ENCODE measurements around the gene ZNF701. TPM values are rescaled to one million over a fixed set of nuclear protein-coding genes. Genes with fewer than 3 reads are reported as not detected.

The ZNF701 gene
- polyA plus RNA-seq, 3 donors = 4.8 to 8.2 (median 5.6) TPM

GRCh38 chr19:52532480-52532879 lies 37.6 kb upstream of the ZNF701 start:
- peaks cover 0 to 13% of the 10 kb centered on the region in 2 donors for H3K9me3 ChIP-seq (replicated peaks in 1 of 2; ENCODE audit: control insufficient read depth in 1 of 2, insufficient read depth in 1 of 2, low read length in 2 of 2)
- H3K9me3 Mint-ChIP-seq = peaks cover 7 to 43% (median 18%) of the 10 kb centered on the region in 7 donors
- intact Hi-C loops (cut with micrococcal nuclease) = loop anchor here (5.0 to 10.0 kb wide), 3 partner anchors 200 to 258 kb away; partner anchors contain the start of gene ZNF480 (in 1 of the 2)
- no peak overlapping the region for H3K27ac ChIP-seq (ENCODE audit: low read depth in 1 of 2, low read length in 2 of 2)
- H4K20me1 ChIP-seq (ENCODE audit: insufficient read depth, low read length) = no peaks in the 10 kb centered on the region
- H3K79me2 ChIP-seq (ENCODE audit: insufficient read depth, low read length) = peaks cover 66% of the 10 kb centered on the region
- no peak overlapping the region for H2AFZ ChIP-seq (ENCODE audit: insufficient read depth, low read depth, low read length, poor library complexity, severe bottlenecking)
- no peak for DNase-seq
- H3K27me3 Mint-ChIP-seq (ENCODE audit: low read depth in 3 of 3) = peaks cover 0 to 4% (median 4%) of the 10 kb centered on the region in 3 donors
- no peak overlapping the region for H3K27ac Mint-ChIP-seq
- WGBS (ENCODE audit: insufficient coverage) = no CpG with 5 or more reads among the region's 2 CpGs
- peaks cover 22 to 31% of the 10 kb centered on the region in 2 donors for H3K36me3 Mint-ChIP-seq
- H3K4me3 ChIP-seq (replicated peaks in 1 of 3; ENCODE audit: low read depth in 2 of 3, low read length in 3 of 3) = no peak overlapping the region
- no peak overlapping the region for H3K9ac ChIP-seq (ENCODE audit: insufficient read depth, low read length, poor library complexity, severe bottlenecking)
- H3K4me3 Mint-ChIP-seq = no peak overlapping the region
- H3K4me2 ChIP-seq (replicated peaks; ENCODE audit: extremely low read depth, low read length, poor library complexity, severe bottlenecking) = no peak overlapping the region
- H3K4me1 Mint-ChIP-seq = peaks cover 59% of the 10 kb centered on the region
- TF ChIP-seq, protein P1, sequence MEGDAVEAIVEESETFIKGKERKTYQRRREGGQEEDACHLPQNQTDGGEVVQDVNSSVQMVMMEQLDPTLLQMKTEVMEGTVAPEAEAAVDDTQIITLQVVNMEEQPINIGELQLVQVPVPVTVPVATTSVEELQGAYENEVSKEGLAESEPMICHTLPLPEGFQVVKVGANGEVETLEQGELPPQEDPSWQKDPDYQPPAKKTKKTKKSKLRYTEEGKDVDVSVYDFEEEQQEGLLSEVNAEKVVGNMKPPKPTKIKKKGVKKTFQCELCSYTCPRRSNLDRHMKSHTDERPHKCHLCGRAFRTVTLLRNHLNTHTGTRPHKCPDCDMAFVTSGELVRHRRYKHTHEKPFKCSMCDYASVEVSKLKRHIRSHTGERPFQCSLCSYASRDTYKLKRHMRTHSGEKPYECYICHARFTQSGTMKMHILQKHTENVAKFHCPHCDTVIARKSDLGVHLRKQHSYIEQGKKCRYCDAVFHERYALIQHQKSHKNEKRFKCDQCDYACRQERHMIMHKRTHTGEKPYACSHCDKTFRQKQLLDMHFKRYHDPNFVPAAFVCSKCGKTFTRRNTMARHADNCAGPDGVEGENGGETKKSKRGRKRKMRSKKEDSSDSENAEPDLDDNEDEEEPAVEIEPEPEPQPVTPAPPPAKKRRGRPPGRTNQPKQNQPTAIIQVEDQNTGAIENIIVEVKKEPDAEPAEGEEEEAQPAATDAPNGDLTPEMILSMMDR (IDR thresholded peaks at IDR 0.05) = no peak
- H3K36me3 ChIP-seq (replicated peaks in 1 of 2; ENCODE audit: control insufficient read depth in 1 of 2, insufficient read depth in 2 of 2, low read length in 2 of 2) = peaks cover 0 to 6% of the 10 kb centered on the region in 2 donors
- H3K27me3 ChIP-seq (ENCODE audit: control insufficient read depth in 2 of 2, insufficient read depth in 2 of 2, low read length in 2 of 2) = no peaks in the 10 kb centered on the region
- peaks cover 47 to 63% of the 10 kb centered on the region in 2 donors for H3K4me1 ChIP-seq (ENCODE audit: control insufficient read depth in 1 of 2, insufficient read depth in 2 of 2, low read length in 2 of 2)

- Histone ChIP-seq H4K20me1 (ENCODE audit: insufficient read depth, low read length) (no peaks in the 10 kb centered on the region), H3K27me3 (ENCODE audit: control insufficient read depth in 2 of 2, insufficient read depth in 2 of 2, low read length in 2 of 2) (no peaks in the 10 kb centered on the region), H3K4me2 (replicated peaks; ENCODE audit: extremely low read depth, low read length, poor library complexity, severe bottlenecking) (peak overlapping the region; percentile 87), H3K27ac (ENCODE audit: low read depth in 1 of 2, low read length in 2 of 2) (peak overlapping the region in 1 of 2 donors; percentile 56), H3K79me2 (ENCODE audit: insufficient read depth, low read length) (peaks cover 56% of the 10 kb centered on the region), H3K9me3 (replicated peaks in 1 of 2; ENCODE audit: control insufficient read depth in 1 of 2, insufficient read depth in 1 of 2, low read length in 2 of 2) (peaks cover 0 to 24% of the 10 kb centered on the region in 2 donors), H3K4me3 (replicated peaks in 1 of 3; ENCODE audit: low read depth in 2 of 3, low read length in 3 of 3) (peak overlapping the region in 1 of 3 experiments; percentile 80), H3K4me1 (ENCODE audit: control insufficient read depth in 1 of 2, insufficient read depth in 2 of 2, low read length in 2 of 2) (peaks cover 49 to 63% of the 10 kb centered on the region in 2 donors), H3K9ac (ENCODE audit: insufficient read depth, low read length, poor library complexity, severe bottlenecking) (no peak overlapping the region), H3K36me3 (replicated peaks in 1 of 2; ENCODE audit: control insufficient read depth in 1 of 2, insufficient read depth in 2 of 2, low read length in 2 of 2) (peaks cover 0 to 6% of the 10 kb centered on the region in 2 donors), H2AFZ (ENCODE audit: insufficient read depth, low read depth, low read length, poor library complexity, severe bottlenecking) (no peak overlapping the region)
- WGBS (ENCODE audit: insufficient coverage) = no CpG with 5 or more reads among the region's 5 CpGs
- peak overlapping the region in 6 of 7 donors; percentile 34 to 91 (median 79) for H3K27ac Mint-ChIP-seq
- H3K4me1 Mint-ChIP-seq = peaks cover 61% of the 10 kb centered on the region
- H3K27me3 Mint-ChIP-seq (ENCODE audit: low read depth in 3 of 3) = peaks cover 0 to 6% (median 4%) of the 10 kb centered on the region in 3 donors
- intact Hi-C loops (cut with micrococcal nuclease) = loop anchor here (5.0 to 10.0 kb wide), 3 partner anchors 198 to 259 kb away; partner anchors contain the start of gene ZNF480 (in 1 of the 2)
- TF ChIP-seq, protein P1 (IDR thresholded peaks at IDR 0.05) = no peak
- DNase-seq = peak in 2 of 3 donors; percentile 29 to 34
- peaks cover 16 to 33% of the 10 kb centered on the region in 2 donors for H3K36me3 Mint-ChIP-seq
- peak overlapping the region in 1 of 2 donors; percentile 47 for H3K4me3 Mint-ChIP-seq
- peaks cover 13 to 49% (median 26%) of the 10 kb centered on the region in 7 donors for H3K9me3 Mint-ChIP-seq
Observed at GRCh38 chr19:52533901-52534300, 36.2 kb upstream of the ZNF701 start.

Measured in CD14-positive monocyte (primary cell).